Mucosa of rectum (tissue), 2 donors: Measurements from ENCODE around the gene SGTB.
"Not testable (repeated sequence)": the region's sequence is repeated elsewhere in the genome, so short reads cannot be mapped to it uniquely, and the experiment has no call there.

ENCODE experiments used
- H3K27ac ChIP-seq, 2 donors: one replicate each; pipeline ENCODE4 v1.7.0; 2013; ENCODE audit warnings: inconsistent platforms in 2 of 2, low read depth in 2 of 2, low read length in 2 of 2
- H3K27me3 ChIP-seq, 2 donors: one replicate each; pipeline ENCODE4 v1.7.0; 2013; ENCODE audit warnings: low read length in 2 of 2; ENCODE audit not compliant: control insufficient read depth in 2 of 2, insufficient read depth in 2 of 2
- H3K36me3 ChIP-seq, 2 donors: one replicate each; pipeline ENCODE4 v1.7.0; 2013; ENCODE audit warnings: low read length in 2 of 2; ENCODE audit not compliant: control insufficient read depth in 2 of 2, insufficient read depth in 2 of 2
- H3K4me1 ChIP-seq, 2 donors: one replicate each; pipeline ENCODE4 v1.7.0; 2013; ENCODE audit warnings: low read length in 2 of 2, mild to moderate bottlenecking in 1 of 2; ENCODE audit not compliant: control insufficient read depth in 2 of 2, insufficient read depth in 2 of 2
- H3K4me3 ChIP-seq, 2 donors: one replicate each; pipeline ENCODE4 v1.7.0; 2013; ENCODE audit warnings: low read length in 2 of 2
- H3K9ac ChIP-seq, 2 donors: one replicate each; pipeline ENCODE4 v1.7.0; 2013; ENCODE audit warnings: low read length in 2 of 2, low read depth in 1 of 2, mild to moderate bottlenecking in 1 of 2
- H3K9me3 ChIP-seq, 2 donors: one replicate each; pipeline ENCODE4 v1.7.0; 2013; ENCODE audit warnings: low read length in 2 of 2; ENCODE audit not compliant: control insufficient read depth in 2 of 2
- donor health status: healthy.
- donor health status: Normal muscosa, but diverticular disease.

Gene SGTB

GRCh38 chr5:65625743-65626142, 96.2 kb downstream of the SGTB start:
- Histone ChIP-seq H3K27me3 (no peaks in the 10 kb centered on the region), H3K4me3 (peak overlapping the region; percentile 88 to 97), H3K4me1 (peaks cover 11 to 16% of the 10 kb centered on the region in 2 donors), H3K9me3 (no peaks in the 10 kb centered on the region), H3K9ac (peak overlapping the region in 1 of 2 donors; percentile 89), H3K36me3 (peaks cover 5% of the 10 kb centered on the region in 2 donors), H3K27ac (no peak overlapping the region)

GRCh38 chr5:65624571-65625555, 97.0 kb downstream of the SGTB start, which contains the start of the genes SHLD3 and TRAPPC13:
SHLD3 (plus strand) TSS chr5:65625027; CDS start chr5:65629588, 4,561 bp downstream.
TRAPPC13 (plus strand) TSS chr5:65625027; CDS start chr5:65625061, 34 bp downstream.
- Histone ChIP-seq H3K9ac (peak within 1 kb of the TSS; percentile 89 to 92), H3K9me3 (no peaks in the 10 kb centered on the region), H3K36me3 (peaks cover 4 to 5% of the 10 kb centered on the region in 2 donors), H3K4me1 (peaks cover 11 to 16% of the 10 kb centered on the region in 2 donors), H3K27me3 (no peaks in the 10 kb centered on the region), H3K4me3 (peak within 1 kb of the TSS; percentile 88 to 97), H3K27ac (peak within 1 kb of the TSS; percentile 84 to 88)

- peaks cover 11 to 16% of the 10 kb centered on the region in 2 donors for H3K4me1 ChIP-seq
- no peaks in the 10 kb centered on the region for H3K9me3 ChIP-seq
- peak within 1 kb of the TSS; percentile 89 to 92 for H3K9ac ChIP-seq
- H3K36me3 ChIP-seq = no peaks in the 10 kb centered on the region
- no peaks in the 10 kb centered on the region for H3K27me3 ChIP-seq
- H3K4me3 ChIP-seq = peak within 1 kb of the TSS; percentile 88 to 97
- peak within 1 kb of the TSS; percentile 84 to 88 for H3K27ac ChIP-seq
These were observed 97.8 kb downstream of the SGTB start, which contains the start of gene TRIM23 for GRCh38 chr5:65624025-65624570. TRIM23 (minus strand) TSS chr5:65624333; CDS start chr5:65624274, 59 bp downstream.

GRCh38 chr5:65623482-65623881, 98.4 kb downstream of the SGTB start:
- Histone ChIP-seq H3K9ac (peak overlapping the region; percentile 89 to 92), H3K4me3 (peak overlapping the region; percentile 88 to 97), H3K4me1 (peaks cover 11 to 16% of the 10 kb centered on the region in 2 donors), H3K27me3 (no peaks in the 10 kb centered on the region), H3K27ac (peak overlapping the region; percentile 56 to 84), H3K9me3 (no peaks in the 10 kb centered on the region), H3K36me3 (no peaks in the 10 kb centered on the region)

- not testable (repeated sequence) for H3K27me3 ChIP-seq, H3K9me3 ChIP-seq, H3K9ac ChIP-seq, H3K4me3 ChIP-seq, H3K36me3 ChIP-seq, H3K27ac ChIP-seq
- peaks cover 11 to 16% of the 10 kb centered on the region in 2 donors for H3K4me1 ChIP-seq
These were observed 99.9 kb downstream of the SGTB start for GRCh38 chr5:65621961-65622360.

GRCh38 chr5:65620021-65620420, 101.9 kb downstream of the SGTB start:
- Histone ChIP-seq H3K9ac (no peak overlapping the region), H3K4me3 (no peak overlapping the region), H3K36me3 (peaks cover 5 to 9% of the 10 kb centered on the region in 2 donors), H3K27me3 (no peaks in the 10 kb centered on the region), H3K27ac (no peak overlapping the region), H3K4me1 (peaks cover 4 to 9% of the 10 kb centered on the region in 2 donors), H3K9me3 (no peaks in the 10 kb centered on the region)
